ENCODE measurements around the gene ZC3HAV1L.
"Not testable (repeated sequence)": the region's sequence is repeated elsewhere in the genome, so short reads cannot be mapped to it uniquely, and the experiment has no call there.

The ZC3HAV1L gene, protein sequence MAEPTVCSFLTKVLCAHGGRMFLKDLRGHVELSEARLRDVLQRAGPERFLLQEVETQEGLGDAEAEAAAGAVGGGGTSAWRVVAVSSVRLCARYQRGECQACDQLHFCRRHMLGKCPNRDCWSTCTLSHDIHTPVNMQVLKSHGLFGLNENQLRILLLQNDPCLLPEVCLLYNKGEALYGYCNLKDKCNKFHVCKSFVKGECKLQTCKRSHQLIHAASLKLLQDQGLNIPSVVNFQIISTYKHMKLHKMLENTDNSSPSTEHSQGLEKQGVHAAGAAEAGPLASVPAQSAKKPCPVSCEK

GRCh38 chr7:139035586-139036353, at the start of gene ZC3HAV1L:
TSS of gene ZC3HAV1L (minus strand) at chr7:139036042. CDS start at chr7:139036017, 25 bp downstream.
- Histone ChIP-seq H3K27ac (ENCODE audit: low read depth, low read length) (peak within 1 kb of the TSS; percentile 64), H3K4me1 (ENCODE audit: control insufficient read depth, insufficient read depth, low read length) (no peaks in the 10 kb centered on the region), H3K4me3 (ENCODE audit: low read length) (peak within 1 kb of the TSS; percentile 88), H3K36me3 (ENCODE audit: control insufficient read depth, insufficient read depth, low read length) (no peaks in the 10 kb centered on the region), H3K27me3 (ENCODE audit: control insufficient read depth, insufficient read depth, low read length) (no peaks in the 10 kb centered on the region), H3K9ac (ENCODE audit: low read length) (peak within 1 kb of the TSS; percentile 73)

DNA sequence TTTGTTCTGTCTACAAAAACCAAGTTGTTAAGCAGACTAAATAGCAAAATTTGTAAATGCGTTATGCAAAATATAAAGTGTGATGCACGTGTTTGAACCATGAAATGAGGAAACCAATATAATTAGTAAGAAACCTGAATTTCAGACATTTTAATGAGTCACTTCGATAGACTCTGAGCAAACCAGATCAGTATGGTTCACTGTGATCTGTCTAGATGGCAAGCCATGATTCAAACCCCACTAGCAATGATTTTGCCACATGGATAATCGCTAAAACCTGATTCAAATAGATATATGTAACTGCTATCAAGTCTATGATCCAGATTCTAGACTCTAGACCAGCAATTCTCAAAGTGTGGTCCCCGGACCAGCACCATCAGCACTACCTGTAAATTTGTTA, 48.9 kb upstream of the ZC3HAV1L start:
- Histone ChIP-seq H3K9ac (ENCODE audit: low read length) (no peak overlapping the region), H3K4me1 (ENCODE audit: control insufficient read depth, insufficient read depth, low read length) (no peaks in the 10 kb centered on the region), H3K36me3 (ENCODE audit: control insufficient read depth, insufficient read depth, low read length) (peaks cover 32% of the 10 kb centered on the region), H3K27me3 (ENCODE audit: control insufficient read depth, insufficient read depth, low read length) (no peaks in the 10 kb centered on the region), H3K27ac (ENCODE audit: low read depth, low read length) (no peak overlapping the region), H3K4me3 (ENCODE audit: low read length) (no peak overlapping the region)

DNA sequence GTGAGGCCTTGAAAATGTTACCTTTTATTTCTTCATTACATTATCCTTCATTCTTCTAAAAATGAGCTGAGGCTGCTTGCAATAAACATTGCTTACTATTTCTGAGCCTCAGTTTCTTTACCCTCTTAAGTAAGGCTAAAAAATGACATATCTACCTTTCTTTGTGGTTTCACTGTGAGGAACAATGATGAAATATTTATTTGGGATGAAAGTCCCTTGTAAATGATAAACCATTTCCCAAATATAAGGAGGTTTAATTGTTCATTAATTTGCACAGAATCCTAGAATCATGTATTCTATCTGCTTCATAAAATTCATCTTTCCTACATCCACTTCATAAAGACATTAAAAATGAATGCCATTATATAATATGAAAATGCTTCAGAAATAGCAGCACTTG, 45.7 kb upstream of the ZC3HAV1L start:
- Histone ChIP-seq H3K4me1 (ENCODE audit: control insufficient read depth, insufficient read depth, low read length) (no peaks in the 10 kb centered on the region), H3K36me3 (ENCODE audit: control insufficient read depth, insufficient read depth, low read length) (peaks cover 26% of the 10 kb centered on the region), H3K4me3 (ENCODE audit: low read length) (no peak overlapping the region), H3K9ac (ENCODE audit: low read length) (no peak overlapping the region), H3K27ac (ENCODE audit: low read depth, low read length) (no peak overlapping the region), H3K27me3 (ENCODE audit: control insufficient read depth, insufficient read depth, low read length) (no peaks in the 10 kb centered on the region)

- H3K4me3 ChIP-seq (ENCODE audit: low read length) = no peak overlapping the region
- no peaks in the 10 kb centered on the region for H3K27me3 ChIP-seq (ENCODE audit: control insufficient read depth, insufficient read depth, low read length)
- H3K27ac ChIP-seq (ENCODE audit: low read depth, low read length) = no peak overlapping the region
- peaks cover 27% of the 10 kb centered on the region for H3K36me3 ChIP-seq (ENCODE audit: control insufficient read depth, insufficient read depth, low read length)
- H3K9ac ChIP-seq (ENCODE audit: low read length) = no peak overlapping the region
- no peaks in the 10 kb centered on the region for H3K4me1 ChIP-seq (ENCODE audit: control insufficient read depth, insufficient read depth, low read length)
These were observed 45.1 kb upstream of the ZC3HAV1L start for GRCh38 chr7:139080905-139081304.

DNA sequence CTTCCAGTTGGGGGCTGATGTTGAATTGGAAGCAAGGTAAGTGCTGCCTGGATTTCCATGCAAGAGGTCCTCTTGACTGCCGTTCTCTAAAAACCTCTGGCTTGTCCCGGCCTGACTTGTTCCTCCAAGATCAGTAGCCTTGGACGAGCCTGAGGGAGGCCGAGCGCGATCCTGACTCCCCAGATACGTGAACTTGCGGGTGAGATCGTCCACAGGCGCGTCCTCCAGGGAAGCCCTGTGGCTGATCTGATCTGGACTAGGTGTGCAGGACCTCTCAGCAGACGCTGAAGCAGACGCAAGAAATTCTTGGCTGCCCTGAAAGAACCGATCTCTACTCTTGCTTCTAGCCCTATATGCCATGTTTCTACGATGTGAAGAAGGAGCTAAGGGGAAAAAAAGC, 44.0 kb upstream of the ZC3HAV1L start:
- no peak overlapping the region for H3K4me3 ChIP-seq (ENCODE audit: low read length)

DNA sequence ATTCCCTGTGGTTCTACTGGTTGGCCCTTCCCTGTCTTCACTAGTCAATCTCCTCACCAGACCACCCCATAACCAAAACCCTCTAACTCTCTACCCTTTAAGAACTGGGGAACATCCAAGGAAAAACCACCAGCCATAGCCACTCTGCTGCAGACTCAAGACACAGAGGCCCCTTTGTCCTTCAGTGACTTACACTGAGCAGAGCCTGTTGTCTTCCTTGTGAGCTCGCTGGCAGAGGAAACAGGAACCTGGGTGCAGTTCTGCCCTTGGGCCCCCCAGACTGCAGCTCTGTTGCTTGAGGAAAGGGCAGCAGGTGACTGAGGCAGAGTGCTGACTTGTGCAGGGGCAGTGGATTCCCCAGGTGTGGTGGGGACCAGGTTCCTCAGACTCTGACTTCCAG, 43.1 kb upstream of the ZC3HAV1L start:
- no peak overlapping the region for H3K4me3 ChIP-seq (ENCODE audit: low read length)
- no peaks in the 10 kb centered on the region for H3K27me3 ChIP-seq (ENCODE audit: control insufficient read depth, insufficient read depth, low read length)
- H3K27ac ChIP-seq (ENCODE audit: low read depth, low read length) = no peak overlapping the region
- no peak overlapping the region for H3K9ac ChIP-seq (ENCODE audit: low read length)
- no peaks in the 10 kb centered on the region for H3K4me1 ChIP-seq (ENCODE audit: control insufficient read depth, insufficient read depth, low read length)
- peaks cover 24% of the 10 kb centered on the region for H3K36me3 ChIP-seq (ENCODE audit: control insufficient read depth, insufficient read depth, low read length)

More for the DNA sequence above, 44.0 kb upstream of the ZC3HAV1L start:
- Histone ChIP-seq H3K27ac (ENCODE audit: low read depth, low read length) (no peak overlapping the region), H3K27me3 (ENCODE audit: control insufficient read depth, insufficient read depth, low read length) (no peaks in the 10 kb centered on the region), H3K9ac (ENCODE audit: low read length) (no peak overlapping the region), H3K36me3 (ENCODE audit: control insufficient read depth, insufficient read depth, low read length) (peaks cover 27% of the 10 kb centered on the region), H3K4me1 (ENCODE audit: control insufficient read depth, insufficient read depth, low read length) (no peaks in the 10 kb centered on the region)

GRCh38 chr7:139078399-139078798, 42.6 kb upstream of the ZC3HAV1L start:
- Histone ChIP-seq H3K4me3 (ENCODE audit: low read length) (no peak overlapping the region), H3K4me1 (ENCODE audit: control insufficient read depth, insufficient read depth, low read length) (no peaks in the 10 kb centered on the region), H3K27me3 (ENCODE audit: control insufficient read depth, insufficient read depth, low read length) (no peaks in the 10 kb centered on the region), H3K27ac (ENCODE audit: low read depth, low read length) (no peak overlapping the region), H3K36me3 (ENCODE audit: control insufficient read depth, insufficient read depth, low read length) (peaks cover 23% of the 10 kb centered on the region), H3K9ac (ENCODE audit: low read length) (no peak overlapping the region)

- H3K27ac ChIP-seq (ENCODE audit: low read depth, low read length); H3K4me1 ChIP-seq (ENCODE audit: control insufficient read depth, insufficient read depth, low read length); H3K27me3 ChIP-seq (ENCODE audit: control insufficient read depth, insufficient read depth, low read length); H3K4me3 ChIP-seq (ENCODE audit: low read length); H3K9ac ChIP-seq (ENCODE audit: low read length): not testable (repeated sequence)
- H3K36me3 ChIP-seq (ENCODE audit: control insufficient read depth, insufficient read depth, low read length) = peaks cover 20% of the 10 kb centered on the region
These were observed 41.9 kb upstream of the ZC3HAV1L start for GRCh38 chr7:139077706-139078105.

- Histone ChIP-seq H3K27me3 (ENCODE audit: control insufficient read depth, insufficient read depth, low read length) (no peaks in the 10 kb centered on the region), H3K9ac (ENCODE audit: low read length) (no peak overlapping the region), H3K27ac (ENCODE audit: low read depth, low read length) (no peak overlapping the region), H3K36me3 (ENCODE audit: control insufficient read depth, insufficient read depth, low read length) (peaks cover 21% of the 10 kb centered on the region), H3K4me1 (ENCODE audit: control insufficient read depth, insufficient read depth, low read length) (no peaks in the 10 kb centered on the region), H3K4me3 (ENCODE audit: low read length) (no peak overlapping the region)
These were observed 40.2 kb upstream of the ZC3HAV1L start for GRCh38 chr7:139075871-139076686.

- Histone ChIP-seq H3K4me1 (ENCODE audit: control insufficient read depth, insufficient read depth, low read length) (no peaks in the 10 kb centered on the region), H3K36me3 (ENCODE audit: control insufficient read depth, insufficient read depth, low read length) (peaks cover 21% of the 10 kb centered on the region), H3K27ac (ENCODE audit: low read depth, low read length) (no peak overlapping the region), H3K4me3 (ENCODE audit: low read length) (no peak overlapping the region), H3K9ac (ENCODE audit: low read length) (no peak overlapping the region), H3K27me3 (ENCODE audit: control insufficient read depth, insufficient read depth, low read length) (no peaks in the 10 kb centered on the region)
These were observed 39.3 kb upstream of the ZC3HAV1L start for GRCh38 chr7:139075031-139075652.

GRCh38 chr7:139072796-139073195, 37.0 kb upstream of the ZC3HAV1L start:
- no peaks in the 10 kb centered on the region for H3K27me3 ChIP-seq (ENCODE audit: control insufficient read depth, insufficient read depth, low read length)
- no peak overlapping the region for H3K4me3 ChIP-seq (ENCODE audit: low read length)
- H3K9ac ChIP-seq (ENCODE audit: low read length) = no peak overlapping the region
- H3K27ac ChIP-seq (ENCODE audit: low read depth, low read length) = no peak overlapping the region
- H3K36me3 ChIP-seq (ENCODE audit: control insufficient read depth, insufficient read depth, low read length) = peaks cover 21% of the 10 kb centered on the region
- no peaks in the 10 kb centered on the region for H3K4me1 ChIP-seq (ENCODE audit: control insufficient read depth, insufficient read depth, low read length)

- Histone ChIP-seq H3K36me3 (ENCODE audit: control insufficient read depth, insufficient read depth, low read length) (peaks cover 21% of the 10 kb centered on the region), H3K9ac (ENCODE audit: low read length) (no peak overlapping the region), H3K4me1 (ENCODE audit: control insufficient read depth, insufficient read depth, low read length) (no peaks in the 10 kb centered on the region), H3K27me3 (ENCODE audit: control insufficient read depth, insufficient read depth, low read length) (no peaks in the 10 kb centered on the region), H3K4me3 (ENCODE audit: low read length) (no peak overlapping the region), H3K27ac (ENCODE audit: low read depth, low read length) (no peak overlapping the region)
These were observed 35.8 kb upstream of the ZC3HAV1L start for GRCh38 chr7:139071680-139072079.
